ENCODE data around the gene MSH2. TPM values are rescaled to one million over a fixed set of nuclear protein-coding genes. Genes with fewer than 3 reads are reported as not detected.
"Not testable (repeated sequence)": the region's sequence is repeated elsewhere in the genome, so short reads cannot be mapped to it uniquely, and the experiment has no call there.

Gene MSH2
- total RNA-seq, 4 donors from 2014 or later = 5.2 to 11.2 (median 7.0) TPM

DNA sequence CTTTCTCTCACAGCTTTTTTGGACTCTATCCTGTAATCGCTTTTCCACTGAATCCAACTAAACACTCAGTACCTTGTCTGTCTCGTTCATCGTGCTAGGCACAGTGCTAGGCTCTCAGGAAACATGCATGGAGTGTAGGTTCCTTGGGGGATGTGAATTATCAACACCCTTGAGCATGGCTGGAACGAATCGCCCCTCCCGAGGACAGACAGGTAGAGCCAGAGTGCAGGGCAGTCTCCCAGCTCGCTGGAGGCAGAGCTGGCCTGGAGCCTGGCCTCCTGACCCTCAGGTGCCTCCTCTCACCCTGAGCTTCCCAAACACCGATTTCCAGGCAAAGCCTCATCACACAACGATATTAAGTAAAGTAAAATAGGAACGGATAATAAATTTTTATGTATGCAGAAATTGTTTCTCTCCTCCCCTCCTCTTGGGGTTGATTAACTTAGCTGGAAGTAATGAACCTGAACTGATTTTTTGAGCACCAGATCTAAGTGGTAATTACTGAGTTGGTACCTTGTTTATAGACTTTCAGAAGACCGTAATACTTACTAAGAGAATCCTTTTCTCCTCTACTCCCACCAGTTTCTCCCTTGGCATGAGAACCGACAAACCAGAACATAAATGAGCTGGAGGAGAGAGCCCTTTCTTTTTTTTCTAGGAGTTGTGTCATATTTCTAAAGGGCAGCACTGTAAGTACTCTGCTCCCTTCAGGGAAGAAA is 90.5 kb downstream of the MSH2 start:
- TF ChIP-seq, protein P1, sequence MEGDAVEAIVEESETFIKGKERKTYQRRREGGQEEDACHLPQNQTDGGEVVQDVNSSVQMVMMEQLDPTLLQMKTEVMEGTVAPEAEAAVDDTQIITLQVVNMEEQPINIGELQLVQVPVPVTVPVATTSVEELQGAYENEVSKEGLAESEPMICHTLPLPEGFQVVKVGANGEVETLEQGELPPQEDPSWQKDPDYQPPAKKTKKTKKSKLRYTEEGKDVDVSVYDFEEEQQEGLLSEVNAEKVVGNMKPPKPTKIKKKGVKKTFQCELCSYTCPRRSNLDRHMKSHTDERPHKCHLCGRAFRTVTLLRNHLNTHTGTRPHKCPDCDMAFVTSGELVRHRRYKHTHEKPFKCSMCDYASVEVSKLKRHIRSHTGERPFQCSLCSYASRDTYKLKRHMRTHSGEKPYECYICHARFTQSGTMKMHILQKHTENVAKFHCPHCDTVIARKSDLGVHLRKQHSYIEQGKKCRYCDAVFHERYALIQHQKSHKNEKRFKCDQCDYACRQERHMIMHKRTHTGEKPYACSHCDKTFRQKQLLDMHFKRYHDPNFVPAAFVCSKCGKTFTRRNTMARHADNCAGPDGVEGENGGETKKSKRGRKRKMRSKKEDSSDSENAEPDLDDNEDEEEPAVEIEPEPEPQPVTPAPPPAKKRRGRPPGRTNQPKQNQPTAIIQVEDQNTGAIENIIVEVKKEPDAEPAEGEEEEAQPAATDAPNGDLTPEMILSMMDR (IDR thresholded peaks at IDR 0.05) = no peak
- ATAC-seq (ENCODE audit: low FRiP score) (no peak), DNase-seq (ENCODE audit: low spot score) (no peak)

DNA sequence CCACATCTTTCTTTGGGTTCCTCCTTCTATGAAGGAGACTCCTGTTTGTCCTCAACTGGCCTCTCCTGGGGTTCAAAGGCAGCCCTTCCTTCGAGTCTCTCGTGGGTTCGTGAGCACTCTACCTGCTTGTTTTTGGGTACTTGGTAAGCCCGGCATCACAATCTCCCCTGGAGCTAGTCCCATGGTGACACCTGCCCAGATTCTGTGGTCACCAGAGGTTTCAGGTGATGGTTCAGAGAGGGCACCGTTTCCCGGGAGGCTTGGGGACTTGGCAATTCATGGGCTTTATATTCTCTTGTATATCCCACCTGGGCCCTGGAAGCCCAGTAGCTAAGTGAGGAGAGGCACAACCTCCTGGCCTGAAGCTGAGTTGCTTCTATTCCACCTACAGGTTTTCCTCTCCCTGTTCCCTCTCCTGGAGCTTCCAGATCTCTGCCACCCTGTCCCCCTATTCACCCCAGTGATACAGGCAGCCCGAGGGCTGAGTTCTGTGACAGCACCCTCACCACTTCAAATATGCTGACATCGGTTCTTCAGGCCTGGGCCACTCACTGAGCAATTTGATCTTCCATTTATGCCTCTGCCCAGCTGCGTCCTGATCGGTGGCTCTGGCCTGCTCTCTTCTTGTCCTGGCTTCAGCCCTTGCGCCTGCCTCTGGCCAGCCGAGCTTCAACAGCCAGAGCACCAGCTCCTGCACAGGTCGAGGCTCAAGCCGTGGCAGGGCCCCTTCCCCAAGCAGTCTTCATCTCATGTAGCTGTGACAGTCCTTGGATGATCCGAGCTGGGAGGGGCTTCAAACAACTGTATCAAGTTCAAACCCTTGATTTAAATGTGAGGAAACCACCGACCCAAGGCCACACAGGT is 91.5 kb downstream of the MSH2 start:
- no peak for DNase-seq (ENCODE audit: low spot score)
- TF ChIP-seq, protein P1 (IDR thresholded peaks at IDR 0.05) = no peak
- ATAC-seq (ENCODE audit: low FRiP score) = no peak

DNA sequence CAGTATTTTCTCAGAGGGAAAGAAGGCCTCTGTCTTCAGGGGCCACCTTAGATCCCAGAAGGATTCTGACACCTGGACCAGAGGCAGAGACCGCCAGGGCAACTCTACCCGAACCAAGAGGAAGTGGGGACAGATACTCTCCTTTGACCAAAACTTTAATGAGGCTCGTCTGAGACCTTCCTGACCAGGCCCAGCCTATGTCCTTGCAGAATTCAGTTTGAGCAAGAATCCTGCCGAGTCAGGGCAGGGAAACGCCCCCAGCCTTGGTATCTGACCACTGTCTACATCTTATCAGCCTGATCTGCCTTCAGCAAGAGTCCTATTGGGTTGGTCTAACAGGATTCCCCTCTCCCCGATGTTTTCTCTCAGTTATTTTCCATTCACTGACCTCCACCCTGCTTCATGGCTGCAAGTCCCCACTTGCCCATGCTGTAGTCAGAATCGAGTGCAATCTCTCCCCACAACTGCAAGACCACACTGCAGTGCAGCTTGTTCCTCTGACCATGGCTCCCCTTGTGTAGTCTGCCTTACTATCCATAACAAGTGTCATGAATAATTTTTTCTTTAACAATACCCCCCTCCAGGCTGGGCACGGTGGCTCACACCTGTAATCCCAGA is 95.0 kb downstream of the MSH2 start:
- no peak for DNase-seq (ENCODE audit: low spot score)
- TF ChIP-seq, protein P1 (IDR thresholded peaks at IDR 0.05) = no peak
- no peak for ATAC-seq (ENCODE audit: low FRiP score)

DNA sequence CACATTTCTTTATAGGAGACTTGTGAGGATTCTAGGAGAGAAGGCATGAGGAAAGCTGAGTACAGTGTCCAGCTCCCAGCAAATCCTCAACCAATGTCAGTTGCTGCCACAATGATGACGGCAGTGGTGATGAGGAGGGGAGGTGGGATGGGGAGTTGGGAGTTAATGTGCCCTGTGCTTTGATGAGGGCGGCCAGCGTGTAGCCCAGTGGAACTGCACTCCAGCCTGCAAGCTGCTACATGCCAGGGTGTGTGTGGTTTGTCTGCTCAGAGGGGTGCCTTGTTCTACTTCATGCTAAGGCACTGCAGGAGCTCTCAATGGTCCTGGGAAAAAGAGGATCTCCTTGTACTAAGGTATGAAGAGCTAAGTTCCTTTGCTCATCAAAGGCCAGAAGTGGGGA is 96.1 kb downstream of the MSH2 start:
- TF ChIP-seq, protein P1 (IDR thresholded peaks at IDR 0.05) = no peak
- no peak for ATAC-seq (ENCODE audit: low FRiP score)
- DNase-seq (ENCODE audit: low spot score) = no peak

DNA sequence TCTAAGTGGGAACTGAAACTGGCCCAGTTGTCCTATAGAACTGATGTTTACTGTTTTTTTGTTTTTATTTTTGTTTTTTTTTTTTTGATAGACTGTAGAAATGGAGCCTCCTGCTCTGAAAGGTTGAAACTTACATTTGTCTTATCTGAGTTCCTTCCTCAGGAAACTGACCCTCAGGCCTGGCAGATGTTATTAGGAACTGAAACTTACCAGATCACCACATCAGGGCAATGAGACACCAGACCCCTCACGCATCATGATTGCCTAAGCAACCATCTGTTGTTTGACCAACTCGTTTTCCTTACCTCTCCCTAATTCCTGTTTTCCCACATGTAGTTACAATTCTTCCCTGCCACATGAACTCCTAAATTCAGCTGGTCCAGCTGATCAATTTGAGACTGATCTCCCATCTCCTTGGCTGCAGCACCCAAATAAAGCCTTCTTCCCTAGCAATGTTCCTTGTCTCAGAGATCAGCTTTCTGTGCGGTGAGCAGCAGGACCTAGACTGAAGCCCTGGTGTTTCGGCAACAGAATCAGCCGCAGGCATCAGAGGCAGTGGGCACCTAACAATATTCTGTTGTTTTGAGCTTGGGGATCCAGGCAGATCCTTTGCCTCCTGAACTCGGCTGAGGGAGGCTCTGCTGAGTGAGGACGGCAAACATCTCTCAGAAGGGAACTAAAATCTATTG is 96.8 kb downstream of the MSH2 start:
- DNase-seq (ENCODE audit: low spot score) (no peak), ATAC-seq (ENCODE audit: low FRiP score) (no peak)
- TF ChIP-seq, protein P1 (IDR thresholded peaks at IDR 0.05) = no peak

DNA sequence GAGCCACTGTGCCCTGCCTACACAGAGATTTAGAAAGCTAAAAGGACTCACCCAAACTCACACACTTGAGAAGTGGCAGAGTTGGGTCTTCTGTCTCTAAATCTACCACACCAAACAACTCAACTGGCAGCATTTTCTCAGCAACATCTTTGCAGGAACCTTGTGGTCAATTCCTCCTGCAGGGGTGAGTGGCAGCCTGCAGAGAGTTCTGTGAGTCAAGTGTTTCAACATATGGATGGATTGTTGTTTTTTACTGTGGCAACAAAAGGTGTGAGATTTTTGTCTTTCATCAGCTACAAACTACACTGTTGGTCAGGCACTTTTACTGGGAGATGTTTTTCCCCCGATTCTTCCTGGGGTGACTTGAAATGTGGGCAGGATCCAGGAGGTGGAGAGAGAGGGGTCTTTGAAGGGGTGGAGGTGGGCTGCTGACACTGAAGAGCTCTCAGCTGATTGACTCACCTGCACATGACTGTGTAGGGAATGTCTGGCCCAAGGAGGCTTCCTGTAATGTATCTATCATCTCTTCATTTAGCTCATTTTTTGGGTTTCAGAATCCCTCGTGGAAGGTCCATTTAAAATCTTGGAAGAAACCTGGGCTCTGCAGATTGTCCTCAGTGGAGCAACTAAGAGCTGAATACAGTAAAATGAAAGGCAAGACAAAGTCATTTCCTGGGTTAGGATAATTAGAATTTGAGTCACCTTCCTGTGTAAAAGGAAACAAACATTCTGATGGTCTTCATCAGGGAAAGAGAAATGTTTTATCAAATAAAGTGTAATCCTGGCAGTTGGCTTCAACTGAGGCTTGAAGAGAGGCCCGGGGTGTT is 98.6 kb downstream of the MSH2 start:
- ATAC-seq (ENCODE audit: low FRiP score) (no peak), DNase-seq (ENCODE audit: low spot score) (no peak)
- TF ChIP-seq, protein P1 (IDR thresholded peaks at IDR 0.05) = no peak

DNA sequence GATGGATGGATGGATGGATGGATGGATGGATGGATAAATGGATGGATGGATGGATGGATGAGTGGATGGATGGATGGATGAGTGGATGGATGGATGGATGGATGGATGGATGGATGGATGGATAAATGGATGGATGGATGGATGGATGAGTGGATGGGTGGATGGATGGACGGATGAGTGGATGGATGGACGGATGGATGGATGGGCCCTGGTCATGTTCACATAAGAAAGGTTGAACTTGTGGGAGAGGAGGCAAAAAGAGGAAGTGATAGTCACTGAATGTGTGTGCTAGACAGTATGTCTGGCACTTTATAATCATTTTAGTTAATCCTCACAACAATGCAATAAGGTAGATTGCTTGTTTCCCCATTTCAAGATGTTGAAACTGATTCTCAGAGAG is 99.5 kb downstream of the MSH2 start:
- DNase-seq (ENCODE audit: low spot score); ATAC-seq (ENCODE audit: low FRiP score): not testable (repeated sequence)

Data from omental fat pad (tissue), 4 donors.